Ishikawa (cell line): Measurements from ENCODE around the gene LRCOL1.

Experiments used
- CEBPB ChIP-seq: IDR thresholded peaks from 2 replicates; pipeline ENCODE4 v1.6.1; 2012
- CREB1 ChIP-seq: IDR thresholded peaks from 2 replicates; pipeline ENCODE4 v1.6.1; 2012; ENCODE audit warnings: low read depth
- EGR1 ChIP-seq: IDR thresholded peaks from 2 replicates; pipeline ENCODE4 v1.6.1; 2012
- EP300 ChIP-seq: IDR thresholded peaks from 2 replicates; pipeline ENCODE4 v1.6.1; 2012; ENCODE audit warnings: borderline replicate concordance
- FOXM1 ChIP-seq: IDR thresholded peaks from 2 replicates; pipeline ENCODE4 v1.6.1; 2012; ENCODE audit warnings: low read depth, borderline replicate concordance
- MAX ChIP-seq: IDR thresholded peaks from 2 replicates; pipeline ENCODE4 v1.6.1; 2012
- NFIC ChIP-seq: IDR thresholded peaks from 2 replicates; pipeline ENCODE4 v1.6.1; 2012
- RAD21 ChIP-seq: IDR thresholded peaks from 2 replicates; pipeline ENCODE4 v1.6.1; 2012; ENCODE audit warnings: low read depth
- REST ChIP-seq: IDR thresholded peaks from 2 replicates; pipeline ENCODE4 v1.6.1; 2012; ENCODE audit warnings: low read depth, mild to moderate bottlenecking
- TAF1 ChIP-seq: IDR thresholded peaks from 2 replicates; pipeline ENCODE4 v1.6.1; 2012; ENCODE audit warnings: low read depth, mild to moderate bottlenecking
- TCF12 ChIP-seq: IDR thresholded peaks from 2 replicates; pipeline ENCODE4 v1.6.1; 2012; ENCODE audit warnings: low read depth
- TEAD4 ChIP-seq: IDR thresholded peaks from 2 replicates; pipeline ENCODE4 v1.6.1; 2012
- YY1 ChIP-seq: IDR thresholded peaks from 2 replicates; pipeline ENCODE4 v1.6.1; 2012; ENCODE audit warnings: low read depth
- ZBTB7A ChIP-seq: IDR thresholded peaks from 2 replicates; pipeline ENCODE4 v1.6.1; 2012; ENCODE audit warnings: low read depth
- TF ChIP-seq, protein P1 (sequence below): IDR thresholded peaks from 2 replicates; pipeline ENCODE4 v1.6.1; 2012

LRCOL1 gene

DNA sequence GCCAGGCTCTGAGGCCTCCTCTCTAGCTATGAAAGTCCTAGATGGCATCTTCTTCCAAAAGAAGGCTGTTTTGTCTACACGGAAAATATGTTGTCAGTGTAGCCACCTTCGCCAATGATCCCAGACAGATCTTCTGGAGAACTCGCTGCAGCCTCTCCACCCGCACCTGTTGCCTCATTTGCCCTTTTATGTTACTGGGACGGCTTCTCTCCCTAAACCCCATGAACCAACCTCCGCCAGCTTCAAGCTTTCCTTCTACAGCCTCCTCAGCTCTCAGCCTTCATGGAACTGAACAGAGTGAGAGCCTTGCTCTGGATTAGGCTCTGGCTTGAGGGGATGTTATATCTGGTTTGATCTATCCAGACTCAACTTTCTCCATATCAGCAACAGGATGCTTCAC, 18.9 kb upstream of the LRCOL1 start:
- TF ChIP-seq MAX (no peak), TAF1 (no peak), REST (no peak), CREB1 (no peak), TEAD4 (no peak), CEBPB (no peak), TCF12 (no peak), YY1 (no peak)

DNA sequence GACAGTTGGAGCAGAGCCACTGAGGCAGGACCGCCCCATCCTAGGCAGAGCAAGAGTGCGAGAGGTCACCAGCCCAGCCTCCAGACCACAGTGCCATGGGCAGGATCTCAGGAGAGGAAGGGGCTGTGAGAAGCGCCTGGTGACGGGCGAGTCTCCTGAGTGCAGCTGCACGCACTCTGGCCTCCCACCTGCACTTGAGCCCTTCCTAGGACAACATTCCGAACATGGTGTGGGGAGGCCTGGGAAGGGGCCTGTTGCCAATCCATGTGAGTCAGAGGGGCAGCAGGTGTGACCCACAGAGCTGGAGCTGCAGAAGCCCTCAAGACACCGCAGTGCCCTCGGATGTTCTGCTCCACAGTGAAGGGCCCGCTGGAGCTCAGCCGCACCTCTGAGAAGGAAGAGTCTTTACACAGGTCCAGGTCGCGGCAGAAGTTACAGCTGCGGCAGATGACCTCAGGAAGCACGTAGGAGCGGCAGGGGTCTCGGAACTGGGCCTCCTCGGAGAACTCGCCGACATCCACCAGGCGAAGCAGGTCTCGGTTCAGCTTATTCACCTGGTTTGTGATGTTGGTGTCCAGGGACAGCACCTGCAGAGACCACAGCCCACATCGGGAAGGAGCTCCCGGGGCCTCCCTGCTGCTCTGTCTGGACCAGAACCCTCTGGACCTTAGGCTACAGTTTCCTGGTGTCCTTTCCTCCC, 15.5 kb upstream of the LRCOL1 start:
- TF ChIP-seq TEAD4, result no peak
- no peak for TF ChIP-seq MAX
- TF ChIP-seq YY1, result no peak
- no peak for TF ChIP-seq REST
- no peak for TF ChIP-seq CREB1
- TF ChIP-seq RAD21, result no peak
- no peak for TF ChIP-seq ZBTB7A
- TF ChIP-seq TAF1, result no peak
- no peak for TF ChIP-seq EGR1
- no peak for TF ChIP-seq FOXM1
- no peak for TF ChIP-seq CEBPB
- TF ChIP-seq, protein P1, sequence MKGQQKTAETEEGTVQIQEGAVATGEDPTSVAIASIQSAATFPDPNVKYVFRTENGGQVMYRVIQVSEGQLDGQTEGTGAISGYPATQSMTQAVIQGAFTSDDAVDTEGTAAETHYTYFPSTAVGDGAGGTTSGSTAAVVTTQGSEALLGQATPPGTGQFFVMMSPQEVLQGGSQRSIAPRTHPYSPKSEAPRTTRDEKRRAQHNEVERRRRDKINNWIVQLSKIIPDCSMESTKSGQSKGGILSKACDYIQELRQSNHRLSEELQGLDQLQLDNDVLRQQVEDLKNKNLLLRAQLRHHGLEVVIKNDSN, result no peak
- no peak for TF ChIP-seq NFIC
- no peak for TF ChIP-seq EP300
- TF ChIP-seq TCF12, result no peak

- TF ChIP-seq ZBTB7A, result no peak
- no peak for TF ChIP-seq MAX
- no peak for TF ChIP-seq YY1
- no peak for TF ChIP-seq NFIC
- TF ChIP-seq CEBPB, result no peak
- no peak for TF ChIP-seq CREB1
- no peak for TF ChIP-seq TAF1
- TF ChIP-seq TEAD4, result no peak
- TF ChIP-seq RAD21, result no peak
- no peak for TF ChIP-seq EP300
- TF ChIP-seq FOXM1, result no peak
- TF ChIP-seq REST, result no peak
- TF ChIP-seq EGR1, result no peak
Measured at GRCh38 chr12:132624910-132625630, 14.7 kb upstream of the LRCOL1 start.

DNA sequence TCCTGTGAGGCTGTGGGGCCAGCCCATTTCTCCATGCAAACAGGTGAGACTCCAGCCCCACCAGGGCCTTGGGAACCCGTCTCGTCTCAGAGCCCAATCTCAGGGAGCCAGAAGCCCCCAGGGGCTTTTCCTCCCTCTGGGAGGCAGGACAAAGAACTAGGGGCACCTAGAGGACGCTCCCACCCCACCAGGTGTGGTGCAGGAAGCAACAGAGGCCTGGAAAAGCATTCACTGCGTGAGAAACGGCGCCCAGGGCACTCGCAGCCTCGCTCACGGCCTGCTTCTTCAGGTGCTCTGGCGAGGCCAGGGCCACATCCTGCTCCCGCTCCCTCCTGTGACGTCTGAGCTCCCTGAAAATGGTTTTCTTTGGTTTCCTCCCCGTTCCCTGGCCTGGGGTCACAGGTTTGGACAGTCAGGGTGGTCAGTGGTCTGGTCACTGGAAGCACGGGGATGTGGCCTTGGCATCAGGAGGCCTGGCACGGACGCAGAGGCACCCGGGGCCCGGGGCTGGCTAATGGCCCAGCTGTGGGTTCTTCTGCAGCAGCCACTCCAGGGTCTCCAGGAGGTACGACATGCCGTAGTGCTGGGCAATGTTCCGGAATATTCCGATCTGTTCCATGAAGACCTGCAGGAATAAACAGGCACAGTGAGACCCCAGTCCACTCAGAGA, 13.9 kb upstream of the LRCOL1 start:
- TF ChIP-seq TAF1 (no peak), TEAD4 (no peak), RAD21 (no peak), YY1 (no peak), REST (no peak), MAX (no peak), NFIC (no peak), CEBPB (no peak), ZBTB7A (no peak), CREB1 (no peak), FOXM1 (no peak), TCF12 (no peak), EGR1 (no peak), EP300 (no peak)
- TF ChIP-seq, protein P1, result no peak
